ENCODE results near the gene PMAIP1. TPM values are rescaled to one million over a fixed set of nuclear protein-coding genes. Genes with fewer than 3 reads are reported as not detected.
"Not testable (repeated sequence)": the region's sequence is repeated elsewhere in the genome, so short reads cannot be mapped to it uniquely, and the experiment has no call there.

Gene PMAIP1
- total RNA-seq, 2 experiments from 2014 or later = 58.7 to 97.2 TPM

GRCh38 chr18:59870623-59871130, 29.1 kb upstream of the PMAIP1 start:
- Mint-ChIP-seq H3K36me3 (ENCODE audit: low read depth) (no peaks in the 10 kb centered on the region), H3K4me1 (peaks cover under 1% of the 10 kb centered on the region), H3K27ac (no peak overlapping the region), H3K9me3 (ENCODE audit: low read depth) (peaks cover under 1% of the 10 kb centered on the region), H3K27me3 (no peaks in the 10 kb centered on the region), H3K4me3 (no peak overlapping the region)
- CTCF ChIA-PET = interaction anchor here (0.6 kb wide), 2 partner anchors 11 to 1857 kb away, joined by 3 read pairs; no protein-coding TSS in a partner anchor
- DNase-seq (no peak), ATAC-seq (no peak)
- POLR2A ChIA-PET = no interaction called here
- intact Hi-C loops (cut with DNase I, micrococcal nuclease) = no loop called here

GRCh38 chr18:59871711-59872362, 28.0 kb upstream of the PMAIP1 start:
- intact Hi-C loops (cut with DNase I, micrococcal nuclease) = no loop called here
- H3K4me1 Mint-ChIP-seq = peaks cover 9% of the 10 kb centered on the region
- POLR2A ChIA-PET = no interaction called here
- H3K9me3 Mint-ChIP-seq (ENCODE audit: low read depth) = peaks cover 1% of the 10 kb centered on the region
- H3K27ac Mint-ChIP-seq = no peak overlapping the region
- ATAC-seq = no peak
- no peaks in the 10 kb centered on the region for H3K27me3 Mint-ChIP-seq
- no peaks in the 10 kb centered on the region for H3K36me3 Mint-ChIP-seq (ENCODE audit: low read depth)
- CTCF ChIA-PET = interaction anchor here (0.6 to 1.3 kb wide), 3 partner anchors 30 to 203 kb away, joined by 4 read pairs; no protein-coding TSS in a partner anchor
- no peak for DNase-seq
- H3K4me3 Mint-ChIP-seq = no peak overlapping the region

- ATAC-seq (no peak), DNase-seq (no peak)
- no peak overlapping the region for H3K4me3 Mint-ChIP-seq
- no peaks in the 10 kb centered on the region for H3K36me3 Mint-ChIP-seq (ENCODE audit: low read depth)
- no peak overlapping the region for H3K27ac Mint-ChIP-seq
- H3K27me3 Mint-ChIP-seq = no peaks in the 10 kb centered on the region
- H3K9me3 Mint-ChIP-seq (ENCODE audit: low read depth) = peaks cover 1% of the 10 kb centered on the region
- POLR2A ChIA-PET = no interaction called here
- intact Hi-C loops (cut with DNase I, micrococcal nuclease) = no loop called here
- CTCF ChIA-PET = no interaction called here
- H3K4me1 Mint-ChIP-seq = peaks cover 11% of the 10 kb centered on the region
Measured at GRCh38 chr18:59873641-59874040, 26.2 kb upstream of the PMAIP1 start.

GRCh38 chr18:59874166-59874565, 25.6 kb upstream of the PMAIP1 start:
- H3K4me1 Mint-ChIP-seq = peaks cover 14% of the 10 kb centered on the region
- no peaks in the 10 kb centered on the region for H3K36me3 Mint-ChIP-seq (ENCODE audit: low read depth)
- H3K27ac Mint-ChIP-seq = no peak overlapping the region
- H3K4me3 Mint-ChIP-seq = no peak overlapping the region
- ChIA-PET POLR2A (no interaction called here), CTCF (interaction anchor here (0.7 kb wide), 1 partner anchor 48 kb away, joined by 3 read pairs; no protein-coding TSS in a partner anchor)
- ATAC-seq (no peak), DNase-seq (no peak)
- intact Hi-C loops (cut with DNase I, micrococcal nuclease) = no loop called here
- no peaks in the 10 kb centered on the region for H3K27me3 Mint-ChIP-seq
- H3K9me3 Mint-ChIP-seq (ENCODE audit: low read depth) = peaks cover 1% of the 10 kb centered on the region

GRCh38 chr18:59876310-59876626, 23.5 kb upstream of the PMAIP1 start:
- Mint-ChIP-seq H3K9me3 (ENCODE audit: low read depth) (peaks cover 1% of the 10 kb centered on the region), H3K27me3 (no peaks in the 10 kb centered on the region), H3K36me3 (ENCODE audit: low read depth) (no peaks in the 10 kb centered on the region), H3K27ac (no peak overlapping the region), H3K4me3 (no peak overlapping the region), H3K4me1 (peaks cover 14% of the 10 kb centered on the region)
- DNase-seq (no peak), ATAC-seq (peak; percentile 34)
- ChIA-PET CTCF (no interaction called here), POLR2A (no interaction called here)
- intact Hi-C loops (cut with DNase I, micrococcal nuclease) = no loop called here

GRCh38 chr18:59877361-59877760, 22.4 kb upstream of the PMAIP1 start:
- H3K4me3 Mint-ChIP-seq = no peak overlapping the region
- H3K27me3 Mint-ChIP-seq = no peaks in the 10 kb centered on the region
- CTCF ChIA-PET = no interaction called here
- H3K4me1 Mint-ChIP-seq = peaks cover 24% of the 10 kb centered on the region
- no peaks in the 10 kb centered on the region for H3K36me3 Mint-ChIP-seq (ENCODE audit: low read depth)
- H3K9me3 Mint-ChIP-seq (ENCODE audit: low read depth) = peaks cover 1% of the 10 kb centered on the region
- H3K27ac Mint-ChIP-seq = no peak overlapping the region
- ATAC-seq (no peak), DNase-seq (no peak)
- intact Hi-C loops (cut with DNase I, micrococcal nuclease) = no loop called here
- POLR2A ChIA-PET = no interaction called here

- intact Hi-C loops (cut with DNase I, micrococcal nuclease) = no loop called here
- H3K4me1 Mint-ChIP-seq = peaks cover 35% of the 10 kb centered on the region
- H3K4me3 Mint-ChIP-seq = no peak overlapping the region
- POLR2A ChIA-PET = interaction anchor here (0.6 to 1.0 kb wide), 2 partner anchors 19 to 22 kb away, joined by 4 to 6 read pairs; no protein-coding TSS in a partner anchor
- DNase-seq (no peak), ATAC-seq (peak; percentile 75)
- peaks cover 1% of the 10 kb centered on the region for H3K9me3 Mint-ChIP-seq (ENCODE audit: low read depth)
- no peak overlapping the region for H3K27ac Mint-ChIP-seq
- H3K27me3 Mint-ChIP-seq = no peaks in the 10 kb centered on the region
- no peaks in the 10 kb centered on the region for H3K36me3 Mint-ChIP-seq (ENCODE audit: low read depth)
- CTCF ChIA-PET = no interaction called here
Measured at GRCh38 chr18:59878644-59879043, 21.2 kb upstream of the PMAIP1 start.

- Mint-ChIP-seq H3K9me3 (ENCODE audit: low read depth) (no peaks in the 10 kb centered on the region), H3K4me1 (peaks cover 43% of the 10 kb centered on the region), H3K36me3 (ENCODE audit: low read depth) (peaks cover 3% of the 10 kb centered on the region), H3K27ac (peak overlapping the region; percentile 86), H3K27me3 (no peaks in the 10 kb centered on the region), H3K4me3 (peak overlapping the region; percentile 1)
- ATAC-seq = peak; percentile 66
- intact Hi-C loops (cut with DNase I, micrococcal nuclease) = loop anchor here (1.0 to 5.0 kb wide), 2 partner anchors 17 to 45 kb away; partner anchors contain the start of gene PMAIP1 (in 1 of the 2)
- ChIA-PET CTCF (interaction anchor here (0.7 to 1.2 kb wide), 5 partner anchors 19 to 185 kb away, joined by 3 to 6 read pairs (median 3); partner anchors contain the start of gene CCBE1), POLR2A (interaction anchor here (0.6 to 1.7 kb wide), 5 partner anchors 18 to 106 kb away, joined by 4 to 34 read pairs (median 6); partner anchors contain the start of gene PMAIP1)
- peak; percentile 49 for DNase-seq
Measured at GRCh38 chr18:59881728-59882656, 17.8 kb upstream of the PMAIP1 start.

- intact Hi-C loops (cut with DNase I, micrococcal nuclease) = loop anchor here in 1 of 2 experiments (5.0 kb wide), 1 partner anchor 47 kb away; no protein-coding TSS in a partner anchor
Measured at GRCh38 chr18:59884351-59884750, 15.4 kb upstream of the PMAIP1 start.

GRCh38 chr18:59885579-59886163, 14.1 kb upstream of the PMAIP1 start:
- H3K4me3 Mint-ChIP-seq = peak overlapping the region; percentile 26
- H3K27me3 Mint-ChIP-seq = no peaks in the 10 kb centered on the region
- no peaks in the 10 kb centered on the region for H3K9me3 Mint-ChIP-seq (ENCODE audit: low read depth)
- ATAC-seq (peak; percentile 79), DNase-seq (peak; percentile 56)
- intact Hi-C loops (cut with DNase I, micrococcal nuclease) = loop anchor here (1.0 to 5.0 kb wide), 4 partner anchors 14 to 1343 kb away; partner anchors contain the start of gene PMAIP1 (in 2 of the 2)
- H3K27ac Mint-ChIP-seq = peak overlapping the region; percentile 74
- H3K36me3 Mint-ChIP-seq (ENCODE audit: low read depth) = peaks cover 3% of the 10 kb centered on the region
- H3K4me1 Mint-ChIP-seq = peaks cover 39% of the 10 kb centered on the region
- CTCF ChIA-PET = interaction anchor here (1.0 to 1.3 kb wide), 3 partner anchors 13 to 39 kb away, joined by 3 to 6 read pairs (median 3); no protein-coding TSS in a partner anchor
- POLR2A ChIA-PET = interaction anchor here (0.7 to 1.4 kb wide), 2 partner anchors 15 to 19 kb away, joined by 4 to 23 read pairs; partner anchors contain the start of gene PMAIP1

More at GRCh38 chr18:59884351-59884750, 15.4 kb upstream of the PMAIP1 start:
- ATAC-seq = no peak
- H3K27me3 Mint-ChIP-seq = no peaks in the 10 kb centered on the region
- peaks cover 39% of the 10 kb centered on the region for H3K4me1 Mint-ChIP-seq
- no peak overlapping the region for H3K4me3 Mint-ChIP-seq
- peaks cover 3% of the 10 kb centered on the region for H3K36me3 Mint-ChIP-seq (ENCODE audit: low read depth)
- no peak overlapping the region for H3K27ac Mint-ChIP-seq
- no peaks in the 10 kb centered on the region for H3K9me3 Mint-ChIP-seq (ENCODE audit: low read depth)
- DNase-seq = no peak
- POLR2A ChIA-PET = no interaction called here
- CTCF ChIA-PET = no interaction called here

- DNase-seq; H3K36me3 Mint-ChIP-seq (ENCODE audit: low read depth); POLR2A ChIA-PET; H3K9me3 Mint-ChIP-seq (ENCODE audit: low read depth); ATAC-seq; H3K4me3 Mint-ChIP-seq; H3K27me3 Mint-ChIP-seq: not testable (repeated sequence)
- CTCF ChIA-PET = interaction anchor here (1.3 kb wide), 1 partner anchor 38 kb away, joined by 3 read pairs; no protein-coding TSS in a partner anchor
- H3K27ac Mint-ChIP-seq = peak overlapping the region; percentile 74
- intact Hi-C loops (cut with DNase I, micrococcal nuclease) = loop anchor here (1.0 to 5.0 kb wide), 2 partner anchors 13 to 1344 kb away; partner anchors contain the start of gene PMAIP1 (in 2 of the 2)
- H3K4me1 Mint-ChIP-seq = peaks cover 38% of the 10 kb centered on the region
Measured at GRCh38 chr18:59886399-59886798, 13.4 kb upstream of the PMAIP1 start.
